GM12878 (cell line): ENCODE results near the gene ARPC5L. TPM values are rescaled to one million over a fixed set of nuclear protein-coding genes. Genes with fewer than 3 reads are reported as not detected.

ENCODE experiments used
- ATAC-seq: fragments of 200-7000 bp; cut with Tn5 transposase; 3 replicates; pipeline ENCODE4 v1.9.1; 2020; ENCODE audit warnings: mild to moderate bottlenecking, moderate library complexity
- BruUV-seq: library from RNA; stranded (reverse); fragments of 400-500 nt; replicated peaks from 2 replicates; lab custom pipeline; 2021; lab: Mats Ljungman, UMichigan
- CTCF ChIA-PET: fragments of 300-600 bp; sonication (Branson Sonifier 250); formaldehyde crosslinking; extraction: SDS; loops from one replicate; lab custom pipeline; 2021; ENCODE audit warnings: inconsistent platforms; lab: Yijun Ruan, JAX
- POLR2A ChIA-PET: fragments of 350-600 bp; formaldehyde crosslinking; extraction: SDS; loops from one replicate; lab custom pipeline; 2021; ENCODE audit warnings: inconsistent platforms; lab: Charles Lee
- RAD21 ChIA-PET: fragments of 300-600 bp; sonication (Branson Sonifier 250); formaldehyde crosslinking; loops from one replicate; lab custom pipeline; 2023; ENCODE audit warnings: antibody characterized with exemption; ENCODE audit not compliant: unreplicated experiment; lab: Charles Lee
- SMC1A ChIA-PET: fragments of 300-600 bp; sonication (Branson Sonifier 250); formaldehyde crosslinking; loops from one replicate; lab custom pipeline; 2023; ENCODE audit not compliant: unreplicated experiment, uncharacterized antibody; lab: Charles Lee
- DNase-seq: peaks from one replicate; pipeline ENCODE4 v3.0.0-alpha.2; 2011; ENCODE audit warnings: low read depth, low spot score
- FAIRE-seq: peaks from 3 replicates; lab custom pipeline; 2011; peaks lifted over from hg19 to GRCh38; lab: Jason Lieb, UNC
- H2AFZ ChIP-seq: 2 replicates; pipeline ENCODE4 v1.6.0; 2011; ENCODE audit warnings: low read depth, low read length, control low read depth; ENCODE audit not compliant: control insufficient read depth
- H3K27ac ChIP-seq: 2 replicates; pipeline ENCODE4 v1.5.1; 2011; ENCODE audit warnings: control low read depth; ENCODE audit not compliant: control insufficient read depth, insufficient read depth
- H3K27me3 ChIP-seq, 2 experiments: replicated peaks in 1 of 2; 2 replicates each; pipeline versions ENCODE4 v1.6.0 to v1.6.1; 2011; ENCODE audit warnings: low read length in 1 of 2; ENCODE audit not compliant: control insufficient read depth in 2 of 2, insufficient read depth in 2 of 2
- H3K36me3 ChIP-seq, 2 experiments: 2 replicates each; pipeline ENCODE4 v1.5.1; 2011; ENCODE audit warnings: low read length in 1 of 2; ENCODE audit not compliant: control insufficient read depth in 2 of 2, insufficient read depth in 2 of 2
- H3K4me1 ChIP-seq: 2 replicates; pipeline ENCODE4 v1.6.1; 2011; ENCODE audit warnings: mild to moderate bottlenecking, low read length, moderate library complexity, mixed read lengths; ENCODE audit not compliant: control insufficient read depth, insufficient read depth
- H3K4me2 ChIP-seq: 2 replicates; pipeline ENCODE4 v1.6.0; 2011; ENCODE audit warnings: control low read depth; ENCODE audit not compliant: control insufficient read depth, insufficient read depth
- H3K4me3 ChIP-seq: fragments of 200-600 bp; sonication (generic); 2 replicates; pipeline ENCODE4 v1.5.1; 2016
- H3K79me2 ChIP-seq: 2 replicates; pipeline ENCODE4 v1.6.0; 2011; ENCODE audit warnings: low read length; ENCODE audit not compliant: control insufficient read depth, insufficient read depth
- H3K9ac ChIP-seq: 2 replicates; pipeline ENCODE4 v1.8.0; 2011; ENCODE audit warnings: low read length, control low read depth, mixed read lengths; ENCODE audit not compliant: control insufficient read depth, insufficient read depth
- H3K9me3 ChIP-seq: replicated peaks from 3 replicates; pipeline ENCODE4 v1.5.1; 2011; ENCODE audit warnings: mild to moderate bottlenecking, low read length; ENCODE audit not compliant: control insufficient read depth, insufficient read depth
- H4K20me1 ChIP-seq: 2 replicates; pipeline ENCODE4 v1.6.0; 2011; ENCODE audit not compliant: control insufficient read depth, insufficient read depth
- CBX3 ChIP-seq: fragments of 200-600 bp; sonication (generic); IDR thresholded peaks from 2 replicates; pipeline ENCODE4 v1.6.1; 2016; ENCODE audit warnings: low read depth, borderline replicate concordance
- E2F4 ChIP-seq: IDR thresholded peaks from 2 replicates; pipeline ENCODE4 v1.6.1; 2012; ENCODE audit warnings: low read depth, low read length, improper control_type of control experiment
- EP300 ChIP-seq, 2 experiments: fragments of 150-350 bp in 1 of 2; IDR thresholded peaks; 2 replicates each; pipeline ENCODE4 v1.6.1; 2011 to 2012; ENCODE audit warnings: low read depth in 2 of 2, low read length in 2 of 2, borderline replicate concordance in 1 of 2, improper control_type of control experiment in 1 of 2, inconsistent platforms in 1 of 2; ENCODE audit not compliant: control insufficient read depth in 1 of 2
- HDGF ChIP-seq: fragments of 450-650 bp; IDR thresholded peaks from 2 replicates; pipeline ENCODE4 v1.6.1; 2016; ENCODE audit warnings: antibody characterized with exemption
- MYC ChIP-seq: IDR thresholded peaks from 2 replicates; pipeline ENCODE4 v1.6.1; 2011; ENCODE audit warnings: mild to moderate bottlenecking, low read length, moderate library complexity, inconsistent platforms; ENCODE audit not compliant: insufficient read depth, insufficient replicate concordance, insufficient read length, severe bottlenecking
- NFYA ChIP-seq: IDR thresholded peaks from 2 replicates; pipeline ENCODE4 v1.6.1; 2011; ENCODE audit warnings: low read depth, mild to moderate bottlenecking, low read length, improper control_type of control experiment, borderline replicate concordance
- NR2C2 ChIP-seq: IDR thresholded peaks from 2 replicates; pipeline ENCODE4 v1.6.1; 2011; ENCODE audit warnings: borderline replicate concordance, low read depth; ENCODE audit not compliant: control insufficient read depth, insufficient read length
- POU2F2 ChIP-seq: IDR thresholded peaks from 3 replicates; pipeline ENCODE4 v1.6.1; 2011; ENCODE audit warnings: low read depth, mild to moderate bottlenecking, low read length, borderline replicate concordance
- TAF1 ChIP-seq: IDR thresholded peaks from 2 replicates; pipeline ENCODE4 v1.6.1; 2011; ENCODE audit warnings: mild to moderate bottlenecking, low read depth, low read length, borderline replicate concordance
- USF2 ChIP-seq: IDR thresholded peaks from 2 replicates; pipeline ENCODE4 v1.6.1; 2011; ENCODE audit warnings: low read depth, low read length, improper control_type of control experiment, borderline replicate concordance
- WRNIP1 ChIP-seq: IDR thresholded peaks from 2 replicates; pipeline ENCODE4 v1.6.1; 2011; ENCODE audit warnings: low read depth, low read length, improper control_type of control experiment, borderline replicate concordance
- YBX1 ChIP-seq: fragments of 450-650 bp; IDR thresholded peaks from 2 replicates; pipeline ENCODE4 v1.6.1; 2016; ENCODE audit warnings: antibody characterized with exemption
- WGBS: methylation state at CpG from one replicate; pipeline ENCODE4 v1.1.6; 2016; ENCODE audit warnings: low lambda C conversion rate; ENCODE audit not compliant: insufficient replicate concordance, insufficient coverage; ENCODE audit errors: missing lambda C conversion rate; 5-methylcytosine and 5-hydroxymethylcytosine counted together
- in situ Hi-C: fragments of 300-500 bp; cut with MboI; formaldehyde crosslinking; loops from 9 replicates; pipeline ENCODE4 v1.14.3; 2018; ENCODE audit warnings: mixed read lengths
- intact Hi-C: fragments of 100-400 bp; cut with micrococcal nuclease; formaldehyde crosslinking; loops from one replicate; pipeline ENCODE4 v1.14.2; 2022; ENCODE audit not compliant: unreplicated experiment
- polyA plus RNA-seq, 11 experiments: library from polyadenylated mRNA; depleted of rRNA in 4 of 11; unstranded in 6 of 11; stranded (reverse) in 5 of 11; fragments of >200 nt; fragmentation: Nextera tagmentation in 4 of 11; fragmentation: Illumina TruSeq in 1 of 11; extraction: Ambion mirVana in 4 of 11; extraction: Trizol in 1 of 11; gene quantifications; 1 replicate in 1 of 11; 2 replicates in 10 of 11; pipeline versions ENCODE4 v1.2.1 to v1.2.3, GENCODE V29; 2011 to 2016; ENCODE audit warnings: inconsistent platforms in 2 of 11, missing spikeins in 2 of 11, low read depth in 1 of 11
- total RNA-seq, 4 experiments: library from RNA; depleted of rRNA in 3 of 4; stranded (reverse); fragments of >200 nt in 3 of 4; fragmentation: Illumina TruSeq in 1 of 4; extraction: Trizol in 1 of 4; gene quantifications; 2 replicates each; pipeline versions ENCODE4 v1.2.1 to v1.2.3, GENCODE V29; 2013 to 2021

ARPC5L gene
- total and polyA plus RNA-seq, 10 of the 15 experiments (the other 5 are each of a cell fraction or from before 2014, with no cell fraction given) = 42.3 to 207 (median 104) TPM

- no peaks in the 10 kb centered on the region for H3K79me2 ChIP-seq
- no peak overlapping the region for H3K27ac ChIP-seq
- no peak overlapping the region for H3K4me2 ChIP-seq
- no peak overlapping the region for H3K4me3 ChIP-seq
- DNase-seq = no peak
- no peak overlapping the region for H2AFZ ChIP-seq
- 96% methylated on average over 7 of the region's 7 CpGs for WGBS
- H4K20me1 ChIP-seq = no peaks in the 10 kb centered on the region
- H3K27me3 ChIP-seq = no peaks in the 10 kb centered on the region
- no peak for ATAC-seq
- peaks cover 23 to 35% of the 10 kb centered on the region in 2 experiments for H3K36me3 ChIP-seq
- ChIA-PET CTCF (interaction anchor here (0.9 to 6.3 kb wide), 2 partner anchors 36 to 118 kb away, joined by 3 to 45 read pairs; partner anchors contain the start of gene WDR38), SMC1A (no interaction called here), POLR2A (no interaction called here), RAD21 (no interaction called here)
- FAIRE-seq = no peak
- BruUV-seq = no TSS peak
- H3K9ac ChIP-seq = no peak overlapping the region
- in situ Hi-C loops = no loop called here
- TF ChIP-seq NFYA = no peak
- TF ChIP-seq NR2C2 = no peak
- TF ChIP-seq WRNIP1 = no peak
- no peak for TF ChIP-seq POU2F2
- TF ChIP-seq E2F4 = no peak
- no peak for TF ChIP-seq CBX3
- TF ChIP-seq MYC = no peak
- no peak for TF ChIP-seq TAF1
- no peak for TF ChIP-seq YBX1
- TF ChIP-seq EP300 (IDR thresholded peaks at IDR 0.05; ENCODE audit: borderline replicate concordance in 1 of 2, control insufficient read depth in 1 of 2, low read depth in 2 of 2, low read length in 2 of 2) = no peak
- no peak for TF ChIP-seq HDGF
- no peak for TF ChIP-seq USF2
- intact Hi-C loops = no loop called here
- no peaks in the 10 kb centered on the region for H3K4me1 ChIP-seq
- H3K9me3 ChIP-seq = no peaks in the 10 kb centered on the region
Measured at GRCh38 chr9:124890179-124890578, 28.2 kb downstream of the ARPC5L start.
